B cell (primary cell): ENCODE results near the gene SLC29A3.

Experiments
- EZH2 ChIP-seq: IDR thresholded peaks from 2 replicates; pipeline ENCODE4 v1.6.1; 2012; ENCODE audit warnings: borderline replicate concordance, low read depth, mild to moderate bottlenecking, moderate library complexity, low read length; ENCODE audit not compliant: insufficient read depth, poor library complexity, severe bottlenecking
- TF ChIP-seq, protein P1 (sequence below): fragments of 200-600 bp; IDR thresholded peaks from one replicate; pipeline ENCODE4 v1.8.0; 2022; ENCODE audit warnings: antibody characterized with exemption, mild to moderate bottlenecking

DNA sequence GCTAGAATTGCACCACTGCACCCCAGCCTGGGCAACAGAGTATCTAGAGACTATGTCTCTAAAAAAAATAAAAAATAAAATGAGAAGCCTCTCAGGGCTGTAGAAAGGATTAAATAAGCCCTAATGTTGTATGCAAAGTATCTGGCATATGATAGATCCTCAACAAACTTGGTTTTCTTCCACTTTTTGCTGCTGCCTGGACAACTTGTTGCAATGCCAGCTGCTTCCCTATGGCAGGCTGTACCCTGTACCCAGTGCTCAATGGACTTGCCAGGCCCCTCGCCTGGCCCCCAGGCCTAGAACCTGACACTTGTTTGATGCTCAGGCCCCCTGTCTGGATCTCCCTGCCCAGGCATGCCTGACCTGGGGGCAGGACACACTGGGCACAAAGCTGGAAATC, 49.1 kb downstream of the SLC29A3 start:
- TF ChIP-seq, protein P1, sequence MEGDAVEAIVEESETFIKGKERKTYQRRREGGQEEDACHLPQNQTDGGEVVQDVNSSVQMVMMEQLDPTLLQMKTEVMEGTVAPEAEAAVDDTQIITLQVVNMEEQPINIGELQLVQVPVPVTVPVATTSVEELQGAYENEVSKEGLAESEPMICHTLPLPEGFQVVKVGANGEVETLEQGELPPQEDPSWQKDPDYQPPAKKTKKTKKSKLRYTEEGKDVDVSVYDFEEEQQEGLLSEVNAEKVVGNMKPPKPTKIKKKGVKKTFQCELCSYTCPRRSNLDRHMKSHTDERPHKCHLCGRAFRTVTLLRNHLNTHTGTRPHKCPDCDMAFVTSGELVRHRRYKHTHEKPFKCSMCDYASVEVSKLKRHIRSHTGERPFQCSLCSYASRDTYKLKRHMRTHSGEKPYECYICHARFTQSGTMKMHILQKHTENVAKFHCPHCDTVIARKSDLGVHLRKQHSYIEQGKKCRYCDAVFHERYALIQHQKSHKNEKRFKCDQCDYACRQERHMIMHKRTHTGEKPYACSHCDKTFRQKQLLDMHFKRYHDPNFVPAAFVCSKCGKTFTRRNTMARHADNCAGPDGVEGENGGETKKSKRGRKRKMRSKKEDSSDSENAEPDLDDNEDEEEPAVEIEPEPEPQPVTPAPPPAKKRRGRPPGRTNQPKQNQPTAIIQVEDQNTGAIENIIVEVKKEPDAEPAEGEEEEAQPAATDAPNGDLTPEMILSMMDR, result no peak
- no peak for TF ChIP-seq EZH2
